Astrocyte (in vitro differentiated cells and primary cell): ENCODE data around the gene ABCC4. TPM values are rescaled to one million over a fixed set of nuclear protein-coding genes. Genes with fewer than 3 reads are reported as not detected.

Source experiments
- DNase-seq: peaks from one replicate; pipeline ENCODE4 v3.0.0-alpha.2; 2010; ENCODE audit warnings: low read depth
- FAIRE-seq: peaks from 2 replicates; lab custom pipeline; 2011; peaks lifted over from hg19 to GRCh38; lab: Jason Lieb, UNC
- H2AFZ ChIP-seq: 2 replicates; pipeline ENCODE4 v1.6.0; 2012; ENCODE audit warnings: low read depth, low read length, inconsistent platforms
- H3K27ac ChIP-seq: 2 replicates; pipeline ENCODE4 v1.5.1; 2011; ENCODE audit warnings: low read depth, low read length, inconsistent platforms
- H3K27me3 ChIP-seq: 2 replicates; pipeline ENCODE4 v1.6.0; 2011; ENCODE audit warnings: low read length, inconsistent platforms; ENCODE audit not compliant: insufficient read depth
- H3K36me3 ChIP-seq: 2 replicates; pipeline ENCODE4 v1.5.1; 2011; ENCODE audit warnings: low read length, inconsistent platforms; ENCODE audit not compliant: insufficient read depth
- H3K4me1 ChIP-seq: 2 replicates; pipeline ENCODE4 v1.5.1; 2011; ENCODE audit warnings: low read length, inconsistent platforms; ENCODE audit not compliant: insufficient read depth
- H3K4me2 ChIP-seq: 2 replicates; pipeline ENCODE4 v1.6.0; 2012; ENCODE audit warnings: low read length, inconsistent platforms
- H3K4me3 ChIP-seq: 2 replicates; pipeline ENCODE4 v1.5.1; 2011; ENCODE audit warnings: low read depth, mild to moderate bottlenecking, low read length, inconsistent platforms; ENCODE audit not compliant: insufficient read depth
- H3K79me2 ChIP-seq: 2 replicates; pipeline ENCODE4 v1.6.0; 2012; ENCODE audit warnings: mild to moderate bottlenecking, low read length, inconsistent platforms; ENCODE audit not compliant: insufficient read depth
- H3K9ac ChIP-seq: 2 replicates; pipeline ENCODE4 v1.6.0; 2012; ENCODE audit warnings: mild to moderate bottlenecking, low read length, inconsistent platforms
- H3K9me3 ChIP-seq: 2 replicates; pipeline ENCODE4 v1.5.1; 2012; ENCODE audit warnings: low read depth, mild to moderate bottlenecking, low read length, inconsistent platforms; ENCODE audit not compliant: insufficient read depth
- H4K20me1 ChIP-seq: 2 replicates; pipeline ENCODE4 v1.6.0; 2012; ENCODE audit warnings: low read length, inconsistent platforms; ENCODE audit not compliant: insufficient read depth
- H3K27ac Mint-ChIP-seq: one replicate; pipeline ENCODE4 v1.8.0; 2021; ENCODE audit warnings: mild to moderate bottlenecking, mixed read lengths; ENCODE audit not compliant: unreplicated experiment
- H3K27me3 Mint-ChIP-seq: one replicate; pipeline ENCODE4 v1.8.0; 2021; ENCODE audit warnings: low read depth, mixed read lengths; ENCODE audit not compliant: unreplicated experiment
- H3K36me3 Mint-ChIP-seq: one replicate; pipeline ENCODE4 v1.8.0; 2021; ENCODE audit warnings: low read depth, mixed read lengths; ENCODE audit not compliant: unreplicated experiment
- H3K4me1 Mint-ChIP-seq: one replicate; pipeline ENCODE4 v1.8.0; 2021; ENCODE audit warnings: low read depth, mixed read lengths; ENCODE audit not compliant: unreplicated experiment
- H3K4me3 Mint-ChIP-seq: one replicate; pipeline ENCODE4 v1.8.0; 2021; ENCODE audit warnings: mild to moderate bottlenecking, moderate library complexity, mixed read lengths; ENCODE audit not compliant: unreplicated experiment
- H3K9me3 Mint-ChIP-seq: one replicate; pipeline ENCODE4 v1.8.0; 2021; ENCODE audit warnings: mild to moderate bottlenecking, mixed read lengths; ENCODE audit not compliant: unreplicated experiment
- EZH2 ChIP-seq: IDR thresholded peaks from 2 replicates; pipeline ENCODE4 v1.6.1; 2012; ENCODE audit warnings: mild to moderate bottlenecking, low read length, inconsistent platforms; ENCODE audit not compliant: insufficient read depth
- total RNA-seq: library from RNA; stranded (reverse); gene quantifications from 2 replicates; pipeline ENCODE4 v1.2.1, GENCODE V29; 2021
- TF ChIP-seq, protein P1 (sequence below): IDR thresholded peaks from 2 replicates; pipeline ENCODE4 v1.5.1; 2011; ENCODE audit warnings: low read depth, mild to moderate bottlenecking, inconsistent platforms, low read length, moderate library complexity; ENCODE audit not compliant: insufficient read depth

ABCC4 gene
- total RNA-seq, 1 donor from 2014 or later: 15.6 TPM

DNA sequence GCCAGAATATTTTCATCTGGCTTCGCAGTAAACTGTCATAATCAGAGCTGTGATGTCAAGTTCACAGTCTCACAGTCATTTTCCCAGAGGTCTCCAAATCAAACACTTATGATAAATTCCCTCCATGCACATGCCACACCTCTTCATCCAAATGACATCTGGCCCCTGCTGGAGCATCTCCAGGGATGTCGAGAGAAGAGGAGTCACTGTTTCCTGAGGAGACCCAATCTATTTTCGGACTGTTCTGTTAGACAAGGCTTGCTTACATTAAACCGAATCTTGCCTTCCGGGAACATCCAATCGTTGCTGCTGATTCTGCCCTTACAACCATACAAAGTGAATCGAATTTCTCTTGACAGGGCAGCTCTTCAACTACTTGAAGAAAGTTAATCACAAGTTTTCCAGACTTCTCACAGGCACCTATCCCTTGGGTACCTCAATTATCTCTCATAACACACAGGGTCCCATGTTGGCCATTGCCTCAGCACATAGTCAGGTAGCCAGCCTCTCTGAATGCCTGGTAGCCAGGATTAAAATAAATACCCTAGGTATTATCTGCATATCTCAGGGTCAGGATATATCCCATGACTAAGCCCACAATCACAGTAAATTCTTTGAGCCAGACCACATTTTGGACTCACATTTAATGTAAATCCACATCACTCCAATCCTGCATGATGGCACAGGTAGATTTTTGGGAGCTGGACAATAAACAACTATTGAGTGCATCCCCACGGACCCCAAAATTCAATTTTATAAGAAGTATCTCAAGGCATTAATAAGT lies 182.5 kb downstream of the ABCC4 start:
- no peak for FAIRE-seq
- Mint-ChIP-seq H3K27me3 (no peaks in the 10 kb centered on the region), H3K9me3 (no peaks in the 10 kb centered on the region), H3K27ac (no peak overlapping the region), H3K36me3 (no peaks in the 10 kb centered on the region), H3K4me1 (no peaks in the 10 kb centered on the region), H3K4me3 (no peak overlapping the region)
- no peak overlapping the region for H3K4me3 ChIP-seq
- no peaks in the 10 kb centered on the region for H3K36me3 ChIP-seq
- TF ChIP-seq EZH2: no peak
- TF ChIP-seq, protein P1, sequence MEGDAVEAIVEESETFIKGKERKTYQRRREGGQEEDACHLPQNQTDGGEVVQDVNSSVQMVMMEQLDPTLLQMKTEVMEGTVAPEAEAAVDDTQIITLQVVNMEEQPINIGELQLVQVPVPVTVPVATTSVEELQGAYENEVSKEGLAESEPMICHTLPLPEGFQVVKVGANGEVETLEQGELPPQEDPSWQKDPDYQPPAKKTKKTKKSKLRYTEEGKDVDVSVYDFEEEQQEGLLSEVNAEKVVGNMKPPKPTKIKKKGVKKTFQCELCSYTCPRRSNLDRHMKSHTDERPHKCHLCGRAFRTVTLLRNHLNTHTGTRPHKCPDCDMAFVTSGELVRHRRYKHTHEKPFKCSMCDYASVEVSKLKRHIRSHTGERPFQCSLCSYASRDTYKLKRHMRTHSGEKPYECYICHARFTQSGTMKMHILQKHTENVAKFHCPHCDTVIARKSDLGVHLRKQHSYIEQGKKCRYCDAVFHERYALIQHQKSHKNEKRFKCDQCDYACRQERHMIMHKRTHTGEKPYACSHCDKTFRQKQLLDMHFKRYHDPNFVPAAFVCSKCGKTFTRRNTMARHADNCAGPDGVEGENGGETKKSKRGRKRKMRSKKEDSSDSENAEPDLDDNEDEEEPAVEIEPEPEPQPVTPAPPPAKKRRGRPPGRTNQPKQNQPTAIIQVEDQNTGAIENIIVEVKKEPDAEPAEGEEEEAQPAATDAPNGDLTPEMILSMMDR: no peak
- no peak overlapping the region for H3K27ac ChIP-seq
- H4K20me1 ChIP-seq: no peaks in the 10 kb centered on the region
- no peaks in the 10 kb centered on the region for H3K27me3 ChIP-seq
- H3K9me3 ChIP-seq: no peaks in the 10 kb centered on the region
- no peaks in the 10 kb centered on the region for H3K79me2 ChIP-seq
- H3K9ac ChIP-seq: no peak overlapping the region
- no peak overlapping the region for H3K4me2 ChIP-seq
- H2AFZ ChIP-seq: no peak overlapping the region
- H3K4me1 ChIP-seq: no peaks in the 10 kb centered on the region
- no peak for DNase-seq

DNA sequence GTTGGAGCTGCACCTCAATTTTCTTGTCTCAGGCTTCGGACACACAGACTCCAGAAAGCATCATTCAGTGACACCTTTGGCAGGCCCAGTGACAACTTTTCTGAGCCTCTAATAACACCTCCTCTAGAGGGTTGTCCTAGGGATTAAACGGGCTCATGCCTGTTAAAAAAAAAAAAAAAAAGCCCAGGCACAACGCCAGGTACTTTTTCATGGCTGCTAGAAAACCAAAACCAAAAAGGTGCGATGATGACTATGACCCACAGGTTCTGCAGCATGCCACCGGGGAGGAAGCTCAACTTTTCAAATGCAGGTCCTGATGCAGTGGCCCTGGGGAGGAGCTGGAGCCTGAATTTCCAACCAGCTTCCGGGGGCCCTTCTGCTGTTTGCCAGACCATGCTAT lies 184.2 kb downstream of the ABCC4 start:
- no peak for DNase-seq
- H3K27me3 ChIP-seq: no peaks in the 10 kb centered on the region
- no peaks in the 10 kb centered on the region for H3K9me3 ChIP-seq
- no peak for TF ChIP-seq EZH2
- TF ChIP-seq, protein P1: no peak
- H3K79me2 ChIP-seq: no peaks in the 10 kb centered on the region
- H2AFZ ChIP-seq: no peak overlapping the region
- no peak for FAIRE-seq
- H3K27ac ChIP-seq: no peak overlapping the region
- H3K4me1 Mint-ChIP-seq: no peaks in the 10 kb centered on the region
- H3K9me3 Mint-ChIP-seq: no peaks in the 10 kb centered on the region
- no peak overlapping the region for H3K4me3 ChIP-seq
- no peaks in the 10 kb centered on the region for H3K36me3 ChIP-seq
- H3K36me3 Mint-ChIP-seq: no peaks in the 10 kb centered on the region
- no peak overlapping the region for H3K4me3 Mint-ChIP-seq
- no peaks in the 10 kb centered on the region for H3K4me1 ChIP-seq
- H3K27me3 Mint-ChIP-seq: no peaks in the 10 kb centered on the region
- no peak overlapping the region for H3K4me2 ChIP-seq
- H3K27ac Mint-ChIP-seq: no peak overlapping the region
- H4K20me1 ChIP-seq: no peaks in the 10 kb centered on the region
- no peak overlapping the region for H3K9ac ChIP-seq

GRCh38 chr13:95115525-95115924 lies 185.7 kb downstream of the ABCC4 start:
- Mint-ChIP-seq H3K4me3 (no peak overlapping the region), H3K27me3 (no peaks in the 10 kb centered on the region), H3K9me3 (no peaks in the 10 kb centered on the region), H3K36me3 (no peaks in the 10 kb centered on the region), H3K27ac (no peak overlapping the region), H3K4me1 (no peaks in the 10 kb centered on the region)
- H3K27me3 ChIP-seq: no peaks in the 10 kb centered on the region
- no peak for TF ChIP-seq EZH2
- TF ChIP-seq, protein P1: no peak
- no peak overlapping the region for H3K9ac ChIP-seq
- H3K36me3 ChIP-seq: no peaks in the 10 kb centered on the region
- H4K20me1 ChIP-seq: no peaks in the 10 kb centered on the region
- DNase-seq (peak; percentile 52), FAIRE-seq (no peak)
- peak overlapping the region; percentile 25 for H3K4me2 ChIP-seq
- H3K4me3 ChIP-seq: no peak overlapping the region
- no peak overlapping the region for H3K27ac ChIP-seq
- no peaks in the 10 kb centered on the region for H3K4me1 ChIP-seq
- no peak overlapping the region for H2AFZ ChIP-seq
- no peaks in the 10 kb centered on the region for H3K79me2 ChIP-seq
- H3K9me3 ChIP-seq: no peaks in the 10 kb centered on the region
